HG02885 (cell line): ENCODE measurements around the gene DPYD.

ENCODE experiments used
- ATAC-seq: cut with Tn5 transposase; IDR thresholded peaks from one replicate; pipeline ENCODE4 v1.9.1; 2021; ENCODE audit warnings: mild to moderate bottlenecking; ENCODE audit not compliant: unreplicated experiment, poor library complexity

The DPYD gene

DNA sequence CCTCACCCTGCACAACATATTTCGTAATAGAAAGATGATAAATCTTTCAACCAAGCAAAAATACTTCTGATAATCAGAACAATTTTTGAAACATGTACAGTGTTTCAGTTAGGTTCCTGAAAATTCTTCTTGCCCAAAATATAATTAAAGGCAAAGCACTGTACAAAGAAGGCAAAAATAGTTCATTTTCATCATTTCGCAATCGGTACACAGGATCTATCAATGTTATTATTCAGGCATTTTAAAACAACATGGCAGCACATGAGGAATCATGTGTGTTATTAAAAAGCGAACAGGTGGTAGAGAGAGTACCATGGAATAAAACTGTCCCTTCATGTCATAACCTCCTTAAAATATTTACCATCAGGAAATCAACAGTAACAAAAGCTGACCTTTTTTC is 356.9 kb downstream of the DPYD start:
- ATAC-seq, result no peak

DNA sequence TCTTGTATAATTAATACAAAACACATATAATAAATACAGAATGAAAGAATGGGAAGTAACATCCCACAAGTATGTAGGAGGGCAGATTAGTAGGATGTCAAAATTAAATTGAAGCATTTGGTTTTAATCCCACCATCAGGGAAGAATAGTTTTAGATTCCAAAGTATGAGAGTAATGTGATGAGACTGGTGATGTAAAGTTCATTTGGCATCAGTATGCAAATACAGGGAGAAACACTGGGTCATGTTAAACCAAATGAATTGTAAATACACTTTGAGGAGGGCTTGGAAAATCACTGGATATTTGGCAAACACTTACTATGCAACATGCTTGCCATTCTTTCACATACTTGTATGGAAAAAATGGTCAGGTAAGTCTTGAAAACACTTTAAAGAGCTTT is 358.8 kb downstream of the DPYD start:
- ATAC-seq, result no peak

DNA sequence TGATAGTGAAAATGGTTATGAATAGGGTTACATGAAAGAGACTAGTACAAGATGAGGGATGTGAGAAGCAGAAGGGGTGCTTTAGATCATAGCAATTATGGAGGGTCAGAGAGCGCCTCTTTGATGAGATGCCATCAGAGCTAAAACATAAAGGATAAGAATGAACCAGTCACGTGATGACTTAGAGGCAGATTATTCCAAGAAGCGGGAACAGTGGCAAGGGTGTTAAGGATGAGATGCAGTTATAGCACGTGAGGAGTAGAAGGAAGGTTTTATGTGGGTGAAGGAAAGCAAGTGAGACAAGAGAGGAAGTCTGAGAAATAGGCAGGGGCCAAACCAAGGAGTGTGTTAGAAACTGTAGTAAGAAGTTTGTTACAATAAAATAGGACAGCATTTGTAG is 360.1 kb downstream of the DPYD start:
- no peak for ATAC-seq

DNA sequence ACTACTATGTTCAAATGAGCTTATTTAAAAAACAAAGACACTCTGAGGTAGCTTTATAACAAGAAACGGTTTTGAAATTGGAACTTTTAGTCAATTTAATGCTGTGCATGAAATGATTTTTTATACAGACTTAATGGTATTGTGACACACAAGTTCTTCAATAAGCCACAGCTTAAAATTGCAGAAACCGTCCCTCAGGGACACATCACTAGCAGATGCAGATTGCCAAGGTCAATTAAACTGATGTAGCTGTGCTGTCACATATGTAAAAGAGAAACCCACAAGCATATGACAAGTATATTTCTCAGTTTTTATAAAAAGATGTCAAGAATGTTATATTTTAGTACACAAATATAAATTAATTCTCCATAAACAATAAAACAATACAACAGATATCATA is 366.9 kb downstream of the DPYD start:
- no peak for ATAC-seq

DNA sequence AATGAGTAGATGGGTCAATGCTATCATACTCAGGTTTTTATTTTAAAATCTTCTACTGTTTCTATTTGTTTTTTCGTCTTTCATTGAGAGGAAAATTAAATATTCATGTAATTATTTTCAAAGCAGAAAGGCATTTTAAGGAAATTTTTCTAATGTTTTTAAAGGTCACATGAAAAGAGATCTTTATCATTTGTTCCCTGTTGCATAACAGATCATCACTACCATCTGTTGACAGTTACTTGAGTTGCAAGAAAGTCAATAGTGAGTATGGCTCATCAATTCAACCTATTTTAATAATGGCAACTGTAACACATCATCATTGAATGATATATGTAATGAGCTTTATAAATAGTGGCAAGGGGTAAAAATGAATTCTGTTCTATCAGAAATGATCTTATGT is 369.7 kb downstream of the DPYD start:
- ATAC-seq, result no peak

DNA sequence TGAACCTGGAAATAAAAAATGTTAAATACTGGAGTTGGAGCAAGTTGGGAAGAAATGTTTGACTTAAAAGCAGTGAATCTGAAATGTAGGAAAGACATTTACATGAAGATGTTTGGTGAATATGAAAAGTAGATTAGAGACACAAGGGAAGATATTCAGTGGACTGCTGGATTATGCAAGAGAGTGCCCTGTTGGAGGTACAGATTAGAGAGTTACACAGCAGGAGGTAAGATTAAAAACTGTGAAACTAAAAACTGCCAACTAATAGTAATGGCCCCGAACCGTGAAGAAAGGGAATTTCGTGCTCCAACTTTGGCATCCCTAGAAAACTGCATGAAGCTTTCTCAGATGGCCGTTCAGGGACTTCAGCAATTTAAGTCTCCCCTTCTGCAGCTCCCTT is 375.4 kb downstream of the DPYD start:
- no peak for ATAC-seq

DNA sequence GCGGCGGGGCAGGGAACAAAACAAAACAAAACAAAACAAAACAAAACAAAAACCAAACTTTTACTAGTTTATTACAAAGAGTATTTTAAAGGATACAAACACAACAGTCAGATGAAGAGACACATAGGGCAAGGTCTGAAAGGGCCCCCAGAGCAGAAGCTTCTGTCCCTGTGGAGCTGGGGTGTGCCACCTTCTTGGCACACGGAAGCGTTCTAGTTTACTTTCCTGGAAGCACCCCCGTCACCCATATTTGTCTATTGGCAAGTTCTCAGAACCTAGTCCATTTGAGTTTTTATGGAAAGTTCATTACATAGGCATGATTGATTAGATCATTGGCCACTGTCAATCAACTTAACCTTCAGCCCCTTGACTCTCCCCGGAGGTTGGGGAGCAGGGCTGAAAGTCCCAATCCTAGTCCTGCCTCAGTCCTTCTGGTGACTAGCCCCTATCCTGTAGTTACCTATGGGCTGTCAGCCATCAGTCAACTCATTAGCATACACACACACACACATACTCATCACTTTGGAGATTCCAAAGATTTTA is 380.4 kb downstream of the DPYD start:
- no peak for ATAC-seq

DNA sequence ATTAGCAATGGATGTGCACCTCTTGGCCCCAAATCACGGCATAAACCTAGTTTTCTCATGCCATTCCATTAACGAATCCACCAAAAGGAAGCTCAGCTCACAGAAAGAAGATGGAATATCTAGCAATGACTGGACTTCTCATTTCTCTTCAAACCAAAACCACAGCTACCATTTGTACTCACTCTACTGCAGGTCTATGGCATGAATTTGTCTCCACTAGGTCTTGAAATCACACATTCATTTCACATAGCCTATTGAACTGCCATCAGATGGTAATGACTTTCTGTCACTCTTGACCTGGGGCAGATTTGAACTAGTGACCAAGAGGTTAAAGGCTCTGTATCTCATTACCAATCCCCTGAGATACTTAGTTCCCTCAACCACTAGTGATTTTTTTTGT is 382.7 kb downstream of the DPYD start:
- ATAC-seq, result no peak

DNA sequence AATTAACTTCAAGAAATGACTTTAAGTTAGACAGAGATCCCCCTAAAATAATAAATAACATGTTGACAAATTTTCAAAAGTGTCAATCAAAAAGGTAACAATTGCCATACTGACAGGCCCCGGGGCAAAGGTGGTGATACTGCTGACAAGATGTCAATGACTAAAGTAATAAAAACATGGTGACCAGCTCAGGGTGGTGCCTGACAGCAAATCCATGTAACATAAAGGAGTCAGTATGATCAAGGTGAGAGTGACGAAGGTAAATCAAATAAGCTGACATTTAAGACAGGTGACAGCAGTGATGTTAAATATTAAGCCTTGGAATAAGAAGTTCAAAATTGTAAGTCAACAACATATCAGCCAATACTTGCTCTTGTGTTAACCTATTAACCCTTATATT is 387.5 kb downstream of the DPYD start:
- ATAC-seq, result no peak

DNA sequence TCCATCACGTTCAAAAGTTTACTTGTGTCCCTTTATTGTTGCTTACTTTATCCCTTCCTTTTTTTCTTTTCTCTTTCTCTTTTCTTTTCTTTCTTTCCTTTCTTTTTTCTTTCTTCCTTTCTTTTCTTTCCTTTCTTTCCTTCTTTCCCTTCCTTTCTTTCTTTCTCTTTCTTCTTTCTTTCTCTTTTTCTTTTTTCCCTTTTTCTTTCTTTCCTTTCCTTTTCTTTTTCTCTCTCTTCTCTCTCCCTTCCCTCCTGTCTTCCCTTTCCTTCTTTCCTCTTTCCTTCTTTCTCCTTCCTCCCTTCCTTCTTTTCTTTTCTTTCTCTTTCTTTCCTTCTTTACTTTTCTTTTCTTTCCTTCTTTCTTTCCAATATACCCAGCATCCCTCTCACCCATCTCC is 391.2 kb downstream of the DPYD start:
- no peak for ATAC-seq

DNA sequence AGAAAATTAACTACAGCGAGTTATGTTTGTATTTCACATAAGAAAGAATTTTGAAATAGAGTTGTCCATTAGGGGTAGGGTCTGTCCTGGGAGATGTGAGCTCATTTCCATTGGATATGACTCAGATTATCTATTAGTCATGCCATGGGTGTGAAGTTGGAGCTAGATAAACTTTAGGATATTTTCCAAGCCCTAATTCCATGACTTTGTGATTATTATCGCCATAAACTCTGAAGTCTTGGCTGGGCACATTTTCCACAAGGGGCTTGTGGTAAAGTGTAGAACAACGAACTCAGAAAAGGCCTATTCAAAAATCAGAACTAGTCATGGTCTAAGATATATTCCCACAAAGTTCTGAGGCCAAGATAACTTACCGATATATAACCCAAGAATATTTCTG is 396.6 kb downstream of the DPYD start:
- ATAC-seq, result no peak

DNA sequence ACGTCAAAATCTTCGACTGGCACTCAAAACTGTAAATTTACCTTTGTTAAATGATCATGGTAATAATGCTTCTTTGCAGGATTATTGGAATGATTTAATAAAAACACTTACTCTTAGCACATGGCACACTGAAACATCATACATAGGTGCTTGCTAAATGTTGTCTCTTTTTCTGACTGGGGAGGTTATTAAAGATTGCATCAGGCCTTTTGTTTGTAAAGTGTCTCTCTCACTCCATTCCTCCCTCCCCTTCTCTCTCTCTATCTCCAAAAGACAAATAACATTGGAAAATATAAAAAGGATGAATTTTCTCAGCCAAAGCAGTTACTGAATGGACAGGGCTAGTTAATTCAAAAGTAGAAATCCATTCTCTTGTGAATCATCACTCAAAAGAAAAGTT is 404.2 kb downstream of the DPYD start:
- ATAC-seq, result no peak

DNA sequence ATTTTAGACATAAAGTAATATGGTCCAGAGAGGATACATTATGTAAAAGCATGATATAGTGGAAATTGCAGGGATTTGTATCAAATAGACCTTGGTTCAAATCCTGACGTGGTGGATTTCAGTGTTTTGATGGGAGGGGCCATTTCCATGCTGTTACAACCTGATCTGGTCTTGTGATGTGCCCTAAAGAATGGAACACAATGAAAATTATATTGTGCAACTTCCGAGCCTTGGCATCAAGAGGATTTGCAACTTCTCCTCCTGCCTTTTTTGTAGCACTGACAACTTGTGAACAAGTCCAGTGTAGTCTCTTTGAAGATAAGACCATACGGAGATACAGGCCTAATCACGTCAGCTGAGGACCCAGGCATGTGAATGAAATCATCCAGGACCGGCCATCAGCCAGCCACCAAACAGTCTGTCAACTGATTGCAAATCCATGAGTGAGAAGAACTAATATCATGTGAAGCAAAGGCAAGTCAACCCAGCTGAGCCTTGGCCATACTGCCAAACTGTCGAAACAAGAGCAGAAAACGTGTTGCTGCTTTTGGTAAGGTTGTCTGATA is 412.1 kb downstream of the DPYD start:
- no peak for ATAC-seq

DNA sequence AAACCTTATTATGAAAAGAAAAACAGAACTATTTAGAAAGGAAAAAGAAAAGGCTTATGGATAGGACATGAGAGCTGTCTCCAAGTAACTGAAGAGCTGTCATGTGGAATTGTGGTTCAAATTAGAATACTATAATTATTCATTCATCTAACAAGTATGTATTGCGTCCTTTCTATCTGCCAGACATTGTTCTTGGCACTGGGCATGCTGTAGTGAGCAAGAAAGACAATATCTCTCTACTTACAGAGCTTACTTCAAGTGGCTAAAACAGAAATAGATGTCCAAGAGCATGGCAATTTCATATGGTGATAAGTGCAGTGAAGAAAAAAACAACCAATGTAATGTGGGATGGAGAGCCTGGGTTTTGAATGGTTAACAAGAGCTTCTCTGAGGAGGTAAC is 413.0 kb downstream of the DPYD start:
- no peak for ATAC-seq

DNA sequence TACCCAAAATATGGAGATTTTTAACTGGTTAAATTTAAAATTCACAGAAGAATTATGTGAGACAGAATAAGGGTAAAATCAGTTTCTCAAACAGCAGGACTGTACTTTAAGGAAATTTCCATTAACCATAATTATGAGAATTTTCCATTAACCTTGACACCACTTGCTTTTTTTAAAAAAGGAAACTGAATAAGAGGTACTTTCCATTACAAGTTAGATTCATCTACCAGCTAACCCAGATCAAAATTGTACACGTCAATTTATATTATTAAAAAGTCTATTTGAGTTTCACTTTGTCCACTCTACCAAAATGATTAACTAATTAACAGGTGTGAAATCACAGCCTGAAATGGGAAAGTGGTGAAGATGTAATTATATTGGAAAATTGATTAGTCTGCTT is 414.5 kb downstream of the DPYD start:
- ATAC-seq, result no peak

DNA sequence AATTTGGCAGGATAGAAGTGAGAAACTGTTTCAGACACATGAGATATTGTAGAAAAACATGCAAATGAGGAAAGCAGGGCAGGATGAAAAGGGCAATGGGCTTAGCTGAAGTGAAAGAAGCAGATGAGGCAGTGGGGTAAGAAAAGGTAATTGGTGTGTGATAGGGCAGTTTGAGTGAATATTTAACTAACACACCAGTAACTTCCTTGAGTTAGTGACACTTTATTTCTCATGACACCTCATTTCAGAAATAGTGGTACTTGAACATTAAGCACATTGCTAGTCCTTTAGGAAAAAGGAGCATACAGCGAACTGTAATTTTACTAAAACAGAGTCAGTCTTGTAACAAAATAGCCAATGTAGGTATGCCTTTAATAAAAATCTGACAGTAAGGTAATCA is 415.0 kb downstream of the DPYD start:
- peak; percentile 83 for ATAC-seq

DNA sequence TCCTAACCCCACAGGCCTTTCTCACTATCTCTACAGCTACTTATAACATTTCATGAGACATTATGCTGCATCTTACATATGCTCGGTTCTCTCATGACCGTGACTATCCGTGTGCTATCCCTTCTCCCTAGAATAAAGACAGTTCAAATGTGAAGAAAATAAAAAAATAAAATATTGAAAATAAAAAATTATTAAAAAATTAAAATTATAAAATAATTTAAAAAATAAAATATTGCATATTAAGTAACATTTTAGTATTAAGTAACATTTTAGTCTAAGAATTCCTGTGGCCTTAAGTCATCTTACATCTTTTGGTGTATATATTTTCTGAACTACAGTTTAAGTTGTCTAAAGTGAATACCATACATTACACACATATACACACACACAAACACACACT is 415.5 kb downstream of the DPYD start:
- no peak for ATAC-seq

DNA sequence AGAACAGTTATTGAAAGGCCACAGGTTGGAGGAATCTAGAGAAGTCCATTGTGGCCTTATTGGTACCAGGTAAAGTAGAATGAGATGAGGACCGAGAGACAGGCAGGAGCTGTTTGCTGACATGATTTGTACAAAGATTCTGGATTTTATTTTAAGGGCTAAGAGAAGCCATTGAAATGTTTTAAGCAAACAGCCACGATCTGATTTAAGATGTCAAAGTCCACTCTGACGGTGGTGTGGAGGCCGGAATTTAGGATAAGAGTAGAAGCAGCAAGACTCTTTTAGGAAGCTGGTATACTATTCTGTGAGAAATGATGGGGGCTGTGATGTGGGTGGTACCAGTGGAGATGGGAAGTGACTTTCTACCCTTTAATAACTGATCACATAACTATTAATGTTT is 418.5 kb downstream of the DPYD start:
- ATAC-seq, result no peak

DNA sequence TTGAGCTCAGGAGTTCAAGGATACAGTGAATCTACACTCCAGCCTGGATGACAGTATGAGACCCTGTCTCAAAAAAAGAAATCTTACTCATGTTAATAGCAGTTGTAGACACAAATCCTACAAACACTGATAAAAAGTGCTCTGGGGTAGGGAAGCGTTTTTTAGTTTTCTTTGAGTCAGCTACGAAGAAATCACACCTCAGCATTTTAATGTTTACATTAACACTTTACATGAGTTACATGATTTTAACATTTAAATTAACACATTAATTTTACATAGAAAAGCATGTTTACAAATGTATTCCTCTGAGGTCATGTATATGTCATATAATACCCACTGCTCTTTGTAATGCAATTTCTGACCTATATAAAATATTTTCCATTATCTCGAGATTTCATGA is 419.2 kb downstream of the DPYD start:
- ATAC-seq, result no peak

DNA sequence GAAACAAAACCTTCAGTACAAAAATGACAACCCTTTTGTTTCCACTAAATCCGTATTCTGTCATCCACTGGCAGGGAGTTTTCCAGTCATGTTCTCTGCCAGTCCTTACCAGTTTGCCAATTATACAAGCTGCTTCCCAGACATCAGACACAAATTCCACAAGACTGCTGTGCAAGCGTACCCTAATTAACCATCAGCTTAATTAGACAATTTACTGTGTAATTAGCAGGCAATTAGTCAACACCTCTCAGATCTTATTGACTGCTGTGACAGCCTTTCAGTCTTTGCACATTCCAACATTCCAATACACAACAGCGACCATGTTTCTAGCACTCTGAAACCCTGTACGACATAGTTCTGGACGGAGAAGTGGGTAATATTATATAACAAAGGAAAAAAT is 420.1 kb downstream of the DPYD start:
- no peak for ATAC-seq

DNA sequence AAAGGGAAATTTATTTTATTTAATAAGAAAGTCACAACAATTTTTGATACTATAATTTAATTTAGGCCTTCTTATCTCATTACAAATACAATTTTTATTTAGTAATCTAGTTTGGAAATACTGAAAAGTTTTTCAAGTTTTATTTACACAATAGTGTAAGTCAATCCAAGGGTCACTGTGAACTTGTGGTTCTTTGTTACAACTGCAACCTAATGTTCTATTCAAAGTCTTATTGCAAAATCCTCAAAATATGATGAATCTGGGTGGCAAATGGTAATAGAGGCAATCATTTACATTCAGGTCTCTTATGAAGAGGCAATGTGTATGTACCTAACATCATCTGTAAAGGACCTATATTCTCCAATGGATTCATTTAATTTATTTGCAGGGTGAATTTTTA is 421.2 kb downstream of the DPYD start:
- no peak for ATAC-seq

DNA sequence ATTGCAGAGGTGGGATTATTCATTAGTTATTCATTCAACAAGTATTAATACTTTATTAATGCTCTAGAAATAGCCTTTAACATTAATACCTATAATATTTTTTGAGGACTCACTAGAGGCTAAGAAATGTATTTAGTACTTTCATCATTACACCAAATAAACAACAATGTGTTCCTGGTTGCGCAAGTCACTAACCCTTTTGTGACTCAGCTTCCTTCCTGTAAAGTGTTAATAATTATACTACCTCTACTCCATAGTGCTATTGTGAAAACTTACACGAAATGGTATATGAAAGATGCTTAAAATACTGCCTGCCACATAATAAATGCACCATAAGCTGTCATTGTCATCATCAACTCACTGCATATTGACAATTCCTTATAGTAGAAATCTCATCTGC is 431.0 kb downstream of the DPYD start:
- no peak for ATAC-seq

DNA sequence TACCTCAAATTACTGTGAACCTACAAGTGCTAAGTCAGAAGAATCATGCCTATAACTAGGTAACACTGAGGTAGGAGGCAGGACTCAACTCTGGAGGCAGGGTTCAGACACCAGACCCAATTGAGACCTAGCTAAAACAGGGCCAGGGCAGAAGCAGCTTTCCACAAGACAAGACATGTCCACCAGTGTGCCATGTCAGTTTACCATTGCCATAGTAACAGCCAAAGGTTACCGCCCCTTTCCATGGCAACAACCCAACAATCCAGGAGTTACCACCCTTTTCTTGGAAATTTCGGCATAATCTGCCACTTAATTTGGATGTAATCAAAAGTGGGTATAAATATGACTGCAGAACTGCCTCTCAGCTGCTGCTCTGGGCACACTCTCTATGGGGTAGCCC is 432.3 kb downstream of the DPYD start:
- no peak for ATAC-seq
